Lower lobe of right lung (tissue), 2 donors: Measurements from ENCODE around the gene EGFL7. TPM values are rescaled to one million over a fixed set of nuclear protein-coding genes. Genes with fewer than 3 reads are reported as not detected.
A peak's percentile ranks its signal among the peaks of the same experiment; 100 is the strongest.

ENCODE experiments used
- ATAC-seq, 2 donors: fragments of 200-7000 bp; cut with Tn5 transposase; one replicate each; pipeline ENCODE4 v1.9.1; 2020 to 2022; ENCODE audit warnings: mild to moderate bottlenecking in 2 of 2, moderate library complexity in 2 of 2
- DNase-seq: peaks from one replicate; pipeline ENCODE4 v3.0.0-alpha.2; 2020
- H3K27ac ChIP-seq: fragments of 200-600 bp; one replicate; pipeline ENCODE4 v1.8.0; 2022
- H3K27me3 ChIP-seq: fragments of 200-600 bp; one replicate; pipeline ENCODE4 v1.8.0; 2022; ENCODE audit warnings: low read depth
- H3K36me3 ChIP-seq: fragments of 200-600 bp; one replicate; pipeline ENCODE4 v1.8.0; 2022; ENCODE audit warnings: mild to moderate bottlenecking
- H3K4me1 ChIP-seq: fragments of 200-600 bp; one replicate; pipeline ENCODE4 v1.8.0; 2022
- H3K4me3 ChIP-seq: fragments of 200-600 bp; one replicate; pipeline ENCODE4 v1.8.0; 2022; ENCODE audit warnings: mild to moderate bottlenecking
- H3K9me3 ChIP-seq: fragments of 200-600 bp; one replicate; pipeline ENCODE4 v1.8.0; 2022
- CTCF ChIP-seq: fragments of 200-600 bp; IDR thresholded peaks from one replicate; pipeline ENCODE4 v1.8.0; 2022; ENCODE audit warnings: antibody characterized with exemption, mild to moderate bottlenecking
- intact Hi-C: fragments of 100-400 bp; cut with DNase I; formaldehyde crosslinking; loops from one replicate; pipeline ENCODE4 v1.11.0; 2022
- total RNA-seq: library from RNA; stranded (reverse); fragmentation: NEBNext Ultra II Directional; extraction: Animal tissue kit (Norgen Biotek cat#: 25700); gene quantifications from one replicate; pipeline ENCODE4 v1.2.1, GENCODE V29; 2021
- donor health status: DM: no; HTN: yes; CAD: no; lungs with severe emphysema.

The EGFL7 gene
- total RNA-seq, 1 donor from 2014 or later: 230 TPM

- H3K27me3 ChIP-seq: peaks cover 11% of the 10 kb centered on the region
- ATAC-seq (no peak), DNase-seq (no peak)
- intact Hi-C loops: no loop called here
- peak overlapping the region; percentile 69 for H3K27ac ChIP-seq
- no peak overlapping the region for H3K4me3 ChIP-seq
- no peaks in the 10 kb centered on the region for H3K9me3 ChIP-seq
- no peaks in the 10 kb centered on the region for H3K36me3 ChIP-seq
- TF ChIP-seq CTCF: no peak
- peaks cover 59% of the 10 kb centered on the region for H3K4me1 ChIP-seq
Observed at GRCh38 chr9:136696502-136696901, 33.8 kb downstream of the EGFL7 start.

- intact Hi-C loops: no loop called here
- Histone ChIP-seq H3K4me3 (no peak overlapping the region), H3K27me3 (peaks cover 11% of the 10 kb centered on the region), H3K27ac (peak overlapping the region; percentile 51), H3K4me1 (peaks cover 59% of the 10 kb centered on the region), H3K36me3 (no peaks in the 10 kb centered on the region), H3K9me3 (no peaks in the 10 kb centered on the region)
- ATAC-seq (no peak), DNase-seq (no peak)
- TF ChIP-seq CTCF: no peak
Observed at GRCh38 chr9:136697146-136697820, 34.6 kb downstream of the EGFL7 start.

GRCh38 chr9:136697821-136698526 lies 35.3 kb downstream of the EGFL7 start:
- DNase-seq: peak; percentile 77
- Histone ChIP-seq H3K27ac (peak overlapping the region; percentile 51), H3K36me3 (no peaks in the 10 kb centered on the region), H3K4me3 (no peak overlapping the region), H3K4me1 (peaks cover 52% of the 10 kb centered on the region), H3K9me3 (no peaks in the 10 kb centered on the region), H3K27me3 (peaks cover 11% of the 10 kb centered on the region)
- peak; percentile 5 to 17 for ATAC-seq
- TF ChIP-seq CTCF: no peak
- intact Hi-C loops: no loop called here

- DNase-seq: no peak
- no peak for TF ChIP-seq CTCF
- H3K27me3 ChIP-seq: peaks cover 11% of the 10 kb centered on the region
- no peaks in the 10 kb centered on the region for H3K9me3 ChIP-seq
- no peaks in the 10 kb centered on the region for H3K36me3 ChIP-seq
- intact Hi-C loops: no loop called here
- H3K4me3 ChIP-seq: no peak overlapping the region
- ATAC-seq: no peak
- peaks cover 45% of the 10 kb centered on the region for H3K4me1 ChIP-seq
- peak overlapping the region; percentile 46 for H3K27ac ChIP-seq
Observed at GRCh38 chr9:136698635-136699246, 36.0 kb downstream of the EGFL7 start.

- TF ChIP-seq CTCF: no peak
- Histone ChIP-seq H3K36me3 (no peaks in the 10 kb centered on the region), H3K27me3 (peaks cover 11% of the 10 kb centered on the region), H3K4me3 (no peak overlapping the region), H3K27ac (no peak overlapping the region), H3K4me1 (peaks cover 34% of the 10 kb centered on the region), H3K9me3 (no peaks in the 10 kb centered on the region)
- intact Hi-C loops: no loop called here
- no peak for ATAC-seq
- no peak for DNase-seq
Observed at GRCh38 chr9:136700304-136700703, 37.6 kb downstream of the EGFL7 start.
